ENCODE results near the gene EPB41L4A.

- no peak for TF ChIP-seq CTCF (IDR thresholded peaks at IDR 0.05)
- TF ChIP-seq POLR2A (IDR thresholded peaks at IDR 0.05) = no peak
- TF ChIP-seq POLR2AphosphoS5 (IDR thresholded peaks at IDR 0.05; ENCODE audit: insufficient read depth in 1 of 2, low read depth in 1 of 2) = no peak
These were observed 7.2 kb downstream of the EPB41L4A start for GRCh38 chr5:112411903-112412302.
